Measurements from ENCODE around the gene CALY. TPM values are rescaled to one million over a fixed set of nuclear protein-coding genes. Genes with fewer than 3 reads are reported as not detected.

CALY gene
- total and polyA plus RNA-seq, 8 donors = 0.75 to 17.8 (median 3.2) TPM

- peak overlapping the region in 2 of 4 donors; percentile 5 to 32 for H3K27ac ChIP-seq
- no peak for FAIRE-seq
- intact Hi-C loops (cut with DNase I) = no loop called here
- peak; percentile 51 to 91 (median 76) for DNase-seq
- WGBS, 2 donors = 14 to 15% methylated on average over 6 of the region's 6 CpGs
- TF ChIP-seq, protein P1, sequence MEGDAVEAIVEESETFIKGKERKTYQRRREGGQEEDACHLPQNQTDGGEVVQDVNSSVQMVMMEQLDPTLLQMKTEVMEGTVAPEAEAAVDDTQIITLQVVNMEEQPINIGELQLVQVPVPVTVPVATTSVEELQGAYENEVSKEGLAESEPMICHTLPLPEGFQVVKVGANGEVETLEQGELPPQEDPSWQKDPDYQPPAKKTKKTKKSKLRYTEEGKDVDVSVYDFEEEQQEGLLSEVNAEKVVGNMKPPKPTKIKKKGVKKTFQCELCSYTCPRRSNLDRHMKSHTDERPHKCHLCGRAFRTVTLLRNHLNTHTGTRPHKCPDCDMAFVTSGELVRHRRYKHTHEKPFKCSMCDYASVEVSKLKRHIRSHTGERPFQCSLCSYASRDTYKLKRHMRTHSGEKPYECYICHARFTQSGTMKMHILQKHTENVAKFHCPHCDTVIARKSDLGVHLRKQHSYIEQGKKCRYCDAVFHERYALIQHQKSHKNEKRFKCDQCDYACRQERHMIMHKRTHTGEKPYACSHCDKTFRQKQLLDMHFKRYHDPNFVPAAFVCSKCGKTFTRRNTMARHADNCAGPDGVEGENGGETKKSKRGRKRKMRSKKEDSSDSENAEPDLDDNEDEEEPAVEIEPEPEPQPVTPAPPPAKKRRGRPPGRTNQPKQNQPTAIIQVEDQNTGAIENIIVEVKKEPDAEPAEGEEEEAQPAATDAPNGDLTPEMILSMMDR (IDR thresholded peaks at IDR 0.05) = no peak
- no peak overlapping the region for H3K4me3 ChIP-seq
- H3K27me3 ChIP-seq = no peaks in the 10 kb centered on the region
- peaks cover 10 to 20% (median 10%) of the 10 kb centered on the region in 3 donors for H3K4me1 ChIP-seq
- ATAC-seq = peak; percentile 58 to 59 (median 58)
- H3K9me3 ChIP-seq = no peaks in the 10 kb centered on the region
- H3K36me3 ChIP-seq = peaks cover 0 to 13% (median 0%) of the 10 kb centered on the region in 3 donors
Observed at GRCh38 chr10:133359554-133359971, 22.9 kb upstream of the CALY start.

DNA sequence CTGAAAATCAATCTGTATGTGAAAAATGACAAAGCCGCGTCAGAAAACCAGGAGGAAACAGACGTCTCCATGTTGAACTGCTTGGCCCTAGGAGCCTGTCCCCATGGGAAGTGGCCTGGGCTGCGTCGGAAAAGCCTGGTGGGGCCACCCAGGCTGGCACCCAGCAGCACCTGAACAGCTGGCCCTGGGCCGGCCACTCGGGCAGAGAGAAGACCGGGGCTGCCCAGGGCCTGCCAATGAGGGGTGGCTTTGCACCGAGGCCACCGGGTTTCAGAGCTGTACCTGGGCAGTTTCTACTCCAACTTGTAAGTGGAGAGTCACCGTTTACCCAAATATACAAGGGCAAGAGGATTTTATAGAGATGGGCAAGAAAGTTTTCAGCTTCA lies 22.2 kb upstream of the CALY start:
- intact Hi-C loops (cut with DNase I) = no loop called here
- H3K9me3 ChIP-seq = no peaks in the 10 kb centered on the region
- FAIRE-seq = no peak
- peak in 1 of 4 donors; percentile 4 for ATAC-seq
- H3K4me1 ChIP-seq = peaks cover 10 to 20% (median 10%) of the 10 kb centered on the region in 3 donors
- peaks cover 0 to 11% (median 0%) of the 10 kb centered on the region in 3 donors for H3K36me3 ChIP-seq
- TF ChIP-seq, protein P1 (IDR thresholded peaks at IDR 0.05) = no peak
- WGBS, 2 donors = 71 to 81% methylated on average over 11 of the region's 11 CpGs
- no peaks in the 10 kb centered on the region for H3K27me3 ChIP-seq
- DNase-seq = peak in 1 of 6 donors; percentile 62
- no peak overlapping the region for H3K4me3 ChIP-seq
- H3K27ac ChIP-seq = peak overlapping the region in 3 of 4 donors; percentile 5 to 46 (median 32)

DNA sequence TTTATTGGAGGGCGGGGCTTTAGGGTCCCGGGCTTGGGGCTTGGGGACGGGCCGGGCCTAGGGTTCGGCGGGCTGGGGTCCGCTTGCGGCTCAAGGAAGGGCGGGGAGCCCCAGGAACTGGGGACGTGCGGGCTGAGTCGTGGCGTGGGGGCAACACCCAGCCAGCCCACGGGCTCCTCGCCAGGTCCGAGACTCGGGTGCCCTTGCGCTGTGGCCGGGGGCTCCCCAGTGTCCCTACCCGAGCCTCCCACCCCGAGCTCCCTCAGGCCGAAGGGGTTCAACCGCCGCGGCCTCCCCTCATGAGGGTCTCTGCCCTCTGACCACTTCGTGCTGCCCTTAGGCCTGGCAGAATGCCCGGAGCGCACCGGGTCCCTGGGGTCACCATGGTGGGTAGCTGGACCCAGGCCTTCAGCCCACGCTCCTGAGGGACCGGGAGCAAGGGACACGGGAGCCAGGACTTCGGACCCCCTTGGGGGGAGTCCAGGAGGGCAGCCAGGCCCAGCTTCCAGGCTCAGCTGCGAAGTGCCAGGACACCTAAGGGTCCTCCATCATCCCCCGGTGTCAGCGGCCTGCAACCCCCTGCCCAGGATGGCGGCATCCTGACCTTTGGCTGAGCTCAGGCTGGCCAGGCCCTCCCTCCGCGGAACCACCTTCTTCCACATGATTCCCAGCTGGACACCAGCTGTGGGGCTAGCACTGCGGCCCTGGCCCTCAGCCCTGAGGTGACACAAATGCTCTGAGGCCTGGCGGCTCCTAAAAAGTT lies 21.6 kb upstream of the CALY start:
- intact Hi-C loops (cut with DNase I) = no loop called here
- ATAC-seq = peak in 2 of 4 donors; percentile 11 to 31
- FAIRE-seq = no peak
- Histone ChIP-seq H3K27ac (peak overlapping the region in 2 of 4 donors; percentile 32 to 46), H3K4me3 (no peak overlapping the region), H3K36me3 (peaks cover 0 to 11% (median 0%) of the 10 kb centered on the region in 3 donors), H3K9me3 (no peaks in the 10 kb centered on the region), H3K4me1 (peaks cover 10 to 20% (median 10%) of the 10 kb centered on the region in 3 donors), H3K27me3 (no peaks in the 10 kb centered on the region)
- TF ChIP-seq, protein P1 (IDR thresholded peaks at IDR 0.05) = no peak
- DNase-seq = peak in 4 of 6 donors; percentile 28 to 89 (median 68)
- 83 to 87% methylated on average over 34 to 41 of the region's 41 CpGs for WGBS, 2 donors

DNA sequence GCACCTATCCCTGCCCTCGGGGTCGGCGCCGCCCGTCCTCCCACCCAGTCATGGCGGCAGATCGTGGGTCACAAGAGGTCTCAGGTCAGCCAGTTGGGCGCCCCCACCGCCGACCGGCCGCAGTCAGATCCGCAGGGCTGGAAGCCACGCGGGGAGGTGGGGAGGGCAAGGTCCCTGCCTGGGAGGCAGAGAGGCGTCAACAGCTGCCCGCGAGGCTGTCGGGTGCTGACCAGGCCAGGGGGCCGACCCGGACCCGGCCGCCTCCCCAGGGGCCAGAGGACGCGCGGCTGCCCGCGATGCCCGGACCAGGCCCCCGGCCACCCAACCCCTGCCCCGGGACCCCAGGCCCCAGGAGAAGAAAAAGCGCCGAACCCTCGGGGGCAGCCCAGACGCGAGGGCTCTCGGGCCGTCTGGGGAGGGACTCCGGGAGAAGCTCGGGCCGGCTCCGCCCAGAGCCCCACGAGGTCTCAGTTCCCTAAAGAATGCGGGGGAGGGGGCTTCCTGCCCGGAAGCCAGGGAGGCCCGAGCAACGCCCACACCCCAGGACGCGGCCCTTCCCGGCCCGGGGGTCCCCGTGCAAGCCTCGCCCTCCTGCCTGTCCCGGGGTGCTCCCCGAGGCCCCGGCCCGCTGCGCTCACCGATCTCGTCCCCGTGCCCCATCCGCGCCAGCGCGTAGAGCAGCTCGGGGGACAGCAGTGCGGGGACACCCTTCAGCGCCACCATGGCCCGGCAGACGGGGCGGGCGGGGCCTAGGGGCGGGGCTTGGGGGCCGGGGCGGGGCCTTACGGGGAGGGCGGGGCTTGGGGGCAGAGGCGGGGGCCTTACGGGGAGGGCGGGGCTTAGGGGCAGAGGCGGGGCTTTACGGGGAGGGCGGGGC lies 20.8 kb upstream of the CALY start, which contains the start of gene FUOM:
Gene FUOM (minus strand): TSS at position 735 of the 877 bp plus-strand sequence. CDS start 12 bp downstream, at position 723.
- H3K36me3 ChIP-seq = peaks cover 0 to 3% (median 0%) of the 10 kb centered on the region in 3 donors
- intact Hi-C loops (cut with DNase I) = no loop called here
- H3K4me3 ChIP-seq = peak within 1 kb of the TSS; percentile 39 to 63 (median 46)
- no peaks in the 10 kb centered on the region for H3K27me3 ChIP-seq
- DNase-seq = peak in 4 of 6 donors; percentile 59 to 88 (median 66)
- FAIRE-seq = no peak
- peak within 1 kb of the TSS in 2 of 4 donors; percentile 32 to 46 for H3K27ac ChIP-seq
- TF ChIP-seq, protein P1 (IDR thresholded peaks at IDR 0.05) = no peak
- H3K9me3 ChIP-seq = no peaks in the 10 kb centered on the region
- ATAC-seq = peak; percentile 51 to 76 (median 70)
- peaks cover 10 to 20% (median 10%) of the 10 kb centered on the region in 3 donors for H3K4me1 ChIP-seq
- 6 to 10% methylated on average over 72 to 83 of the region's 83 CpGs for WGBS, 2 donors

All from pancreas (tissue), 10 donors.